IMR-90 (cell line): ENCODE data around the gene PASD1. TPM values are rescaled to one million over a fixed set of nuclear protein-coding genes. Genes with fewer than 3 reads are reported as not detected.

Source experiments
- ATAC-seq: fragments of 200-7000 bp; cut with Tn5 transposase; 2 replicates; pipeline ENCODE4 v1.9.1; 2020; ENCODE audit warnings: low read depth, mild to moderate bottlenecking, moderate library complexity
- BruUV-seq: library from RNA; stranded (reverse); fragments of 400-500 nt; replicated peaks from 2 replicates; lab custom pipeline; 2021; lab: Mats Ljungman, UMichigan
- CTCF ChIA-PET: fragments of 300-600 bp; formaldehyde crosslinking; extraction: SDS; loops from one replicate; lab custom pipeline; 2021; ENCODE audit warnings: antibody characterized with exemption; lab: Yijun Ruan, JAX
- POLR2A ChIA-PET: fragments of 300-600 bp; sonication (Branson Sonifier 250); formaldehyde crosslinking; loops from one replicate; lab custom pipeline; 2022; ENCODE audit warnings: antibody characterized with exemption; ENCODE audit not compliant: unreplicated experiment; lab: Charles Lee
- DNase-seq: peaks from one replicate; pipeline ENCODE4 v3.0.0; 2013
- H2AFZ ChIP-seq: replicated peaks from 2 replicates; pipeline ENCODE3; 2013; ENCODE audit warnings: low read length, mild to moderate bottlenecking; ENCODE audit not compliant: poor library complexity
- H2AK5ac ChIP-seq: 2 replicates; pipeline ENCODE4 v1.6.1; 2013; ENCODE audit warnings: low read depth, low read length, inconsistent platforms
- H2AK9ac ChIP-seq: replicated peaks from 2 replicates; pipeline ENCODE3; 2013; ENCODE audit warnings: mild to moderate bottlenecking, low read depth, low read length, moderate library complexity; ENCODE audit not compliant: poor library complexity
- H2BK120ac ChIP-seq: 2 replicates; pipeline ENCODE4 v1.6.1; 2013; ENCODE audit warnings: low read depth, low read length, inconsistent platforms
- H2BK15ac ChIP-seq: 3 replicates; pipeline ENCODE4 v1.6.1; 2013; ENCODE audit warnings: low read depth, low read length, inconsistent platforms
- H2BK20ac ChIP-seq: 2 replicates; pipeline ENCODE4 v1.6.1; 2013; ENCODE audit warnings: low read depth, mild to moderate bottlenecking, inconsistent platforms, low read length, moderate library complexity
- H2BK5ac ChIP-seq: 2 replicates; pipeline ENCODE4 v1.6.1; 2013; ENCODE audit warnings: mild to moderate bottlenecking, low read depth, low read length, inconsistent platforms; ENCODE audit not compliant: poor library complexity, severe bottlenecking
- H3K14ac ChIP-seq: replicated peaks from 2 replicates; pipeline ENCODE4 v1.6.1; 2013; ENCODE audit warnings: low read depth, low read length, inconsistent platforms
- H3K18ac ChIP-seq: 2 replicates; pipeline ENCODE4 v1.6.1; 2013; ENCODE audit warnings: low read depth, low read length, control low read depth
- H3K23ac ChIP-seq: 2 replicates; pipeline ENCODE4 v1.6.1; 2013; ENCODE audit warnings: low read depth, low read length, inconsistent platforms
- H3K27ac ChIP-seq: 2 replicates; pipeline ENCODE4 v1.5.1; 2013; ENCODE audit warnings: mild to moderate bottlenecking, control low read depth, low read length; ENCODE audit not compliant: insufficient read depth
- H3K27me3 ChIP-seq: 2 replicates; pipeline ENCODE4 v1.6.1; 2013; ENCODE audit warnings: low read length; ENCODE audit not compliant: control insufficient read depth, insufficient read depth
- H3K36me3 ChIP-seq: 2 replicates; pipeline ENCODE4 v1.6.1; 2013; ENCODE audit warnings: low read length, mixed read lengths; ENCODE audit not compliant: control insufficient read depth, insufficient read depth
- H3K4ac ChIP-seq: 2 replicates; pipeline ENCODE4 v1.6.1; 2013; ENCODE audit warnings: low read depth, low read length, inconsistent platforms
- H3K4me1 ChIP-seq: 2 replicates; pipeline ENCODE4 v1.6.1; 2013; ENCODE audit warnings: low read length, mixed read lengths; ENCODE audit not compliant: control insufficient read depth, insufficient read depth
- H3K4me2 ChIP-seq: 2 replicates; pipeline ENCODE4 v1.6.1; 2013; ENCODE audit warnings: low read depth, mild to moderate bottlenecking, control low read depth, low read length, moderate library complexity
- H3K4me3 ChIP-seq: 2 replicates; pipeline ENCODE4 v1.5.1; 2013; ENCODE audit warnings: low read depth, mild to moderate bottlenecking, control low read depth, low read length, moderate library complexity; ENCODE audit not compliant: insufficient read depth
- H3K56ac ChIP-seq: 2 replicates; pipeline ENCODE4 v1.6.1; 2013; ENCODE audit warnings: low read length, inconsistent platforms; ENCODE audit not compliant: insufficient read depth; ENCODE audit errors: extremely low read depth
- H3K79me1 ChIP-seq, 2 experiments: 2 replicates each; pipeline ENCODE4 v1.6.1; 2013; ENCODE audit warnings: low read length in 2 of 2, inconsistent platforms in 1 of 2, low read depth in 1 of 2
- H3K9ac ChIP-seq: 2 replicates; pipeline ENCODE4 v1.6.1; 2013; ENCODE audit warnings: low read depth, low read length, control low read depth
- H3K9me1 ChIP-seq: 2 replicates; pipeline ENCODE4 v1.6.1; 2013; ENCODE audit warnings: low read length, inconsistent platforms; ENCODE audit not compliant: insufficient read depth
- H3K9me3 ChIP-seq: 2 replicates; pipeline ENCODE4 v1.6.1; 2013; ENCODE audit warnings: low read length; ENCODE audit not compliant: control insufficient read depth, insufficient read depth
- H4K20me1 ChIP-seq: 2 replicates; pipeline ENCODE4 v1.6.1; 2013; ENCODE audit warnings: low read length, inconsistent platforms; ENCODE audit not compliant: insufficient read depth
- H4K5ac ChIP-seq: 2 replicates; pipeline ENCODE4 v1.6.1; 2013; ENCODE audit warnings: mild to moderate bottlenecking, low read depth, low read length, control low read depth
- H4K8ac ChIP-seq, 2 experiments: 2 replicates each; pipeline ENCODE4 v1.6.1; 2013; ENCODE audit warnings: low read depth in 2 of 2, low read length in 2 of 2, control low read depth in 1 of 2, inconsistent platforms in 1 of 2
- H4K91ac ChIP-seq: 2 replicates; pipeline ENCODE4 v1.6.1; 2013; ENCODE audit warnings: low read depth, low read length, inconsistent platforms; ENCODE audit not compliant: insufficient read depth
- CHD1 ChIP-seq: IDR thresholded peaks from 2 replicates; pipeline ENCODE4 v1.6.1; 2012; ENCODE audit warnings: low read depth, low read length, improper control_type of control experiment
- WGBS, 2 experiments: methylation state at CpG; one replicate each; pipeline versions ENCODE4 v1.1.5 to v1.1.7; 2013; ENCODE audit warnings: missing lambda C conversion rate in 2 of 2; ENCODE audit not compliant: insufficient read length in 1 of 2; ENCODE audit errors: extremely low coverage in 2 of 2; 5-methylcytosine and 5-hydroxymethylcytosine counted together
- dilution Hi-C: fragments of 300-500 bp; cut with HindIII; formaldehyde crosslinking; loops from one replicate; pipeline ENCODE4 v1.14.3; 2018; ENCODE audit warnings: low sequenced_read_pairs; ENCODE audit not compliant: unreplicated experiment
- in situ Hi-C: fragments of 300-500 bp; cut with MboI; formaldehyde crosslinking; loops from 3 replicates; pipeline ENCODE4 v1.14.3; 2019; ENCODE audit warnings: low sequenced_read_pairs, inconsistent platforms, mixed read lengths
- intact Hi-C: fragments of 100-400 bp; cut with micrococcal nuclease; formaldehyde crosslinking; loops from 2 replicates; pipeline ENCODE4 v1.10.0; 2022
- polyA plus RNA-seq, 3 experiments: library from polyadenylated mRNA; depleted of rRNA; stranded (reverse); fragments of >200 nt; gene quantifications; 2 replicates each; pipeline ENCODE4 v1.2.3, GENCODE V29; 2012; ENCODE audit warnings: low replicate concordance in 1 of 3
- total RNA-seq: library from RNA; depleted of rRNA; stranded (reverse); fragments of >200 nt; gene quantifications from 2 replicates; pipeline ENCODE4 v1.2.3, GENCODE V29; 2012
- TF ChIP-seq, protein P1 (sequence below): conservative IDR thresholded peaks from 2 replicates; pipeline ENCODE4 v1.5.1; 2012; ENCODE audit warnings: mild to moderate bottlenecking, low read depth, low read length, improper control_type of control experiment

PASD1 gene
- total and polyA plus RNA-seq, 2 of the 4 experiments (the other 2 are of a cell fraction) = not detected

- Histone ChIP-seq H3K56ac (no peak overlapping the region), H2BK120ac (no peak overlapping the region), H3K14ac (no peak overlapping the region), H2AK5ac (no peak overlapping the region), H4K91ac (no peak overlapping the region), H3K9me3 (no peaks in the 10 kb centered on the region; the same call in 1 of the 2 replicates), H2BK15ac (no peak overlapping the region), H3K9ac (no peak overlapping the region), H3K27ac (no peak overlapping the region), H2AFZ (no peak overlapping the region), H4K20me1 (no peaks in the 10 kb centered on the region), H3K36me3 (no peaks in the 10 kb centered on the region), H3K4me1 (no peaks in the 10 kb centered on the region), H3K4ac (no peak overlapping the region), H3K9me1 (no peaks in the 10 kb centered on the region), H2AK9ac (no peak overlapping the region), H3K4me2 (no peak overlapping the region), H4K8ac (no peak overlapping the region), H3K27me3 (no peaks in the 10 kb centered on the region; the same call in 1 of the 2 replicates), H3K79me1 (no peaks in the 10 kb centered on the region), H4K5ac (no peak overlapping the region), H2BK20ac (no peak overlapping the region), H3K4me3 (no peak overlapping the region), H3K18ac (no peak overlapping the region), H2BK5ac (no peak overlapping the region), H3K23ac (no peak overlapping the region)
- ATAC-seq (no peak), DNase-seq (no peak)
- POLR2A ChIA-PET = no interaction called here
- no TSS peak for BruUV-seq
- dilution Hi-C loops = no loop called here
- intact Hi-C loops = no loop called here
- no CpG with 5 or more reads among the region's 3 CpGs for WGBS, 2 experiments
- in situ Hi-C loops = no loop called here
- TF ChIP-seq CHD1 = no peak
- TF ChIP-seq, protein P1, sequence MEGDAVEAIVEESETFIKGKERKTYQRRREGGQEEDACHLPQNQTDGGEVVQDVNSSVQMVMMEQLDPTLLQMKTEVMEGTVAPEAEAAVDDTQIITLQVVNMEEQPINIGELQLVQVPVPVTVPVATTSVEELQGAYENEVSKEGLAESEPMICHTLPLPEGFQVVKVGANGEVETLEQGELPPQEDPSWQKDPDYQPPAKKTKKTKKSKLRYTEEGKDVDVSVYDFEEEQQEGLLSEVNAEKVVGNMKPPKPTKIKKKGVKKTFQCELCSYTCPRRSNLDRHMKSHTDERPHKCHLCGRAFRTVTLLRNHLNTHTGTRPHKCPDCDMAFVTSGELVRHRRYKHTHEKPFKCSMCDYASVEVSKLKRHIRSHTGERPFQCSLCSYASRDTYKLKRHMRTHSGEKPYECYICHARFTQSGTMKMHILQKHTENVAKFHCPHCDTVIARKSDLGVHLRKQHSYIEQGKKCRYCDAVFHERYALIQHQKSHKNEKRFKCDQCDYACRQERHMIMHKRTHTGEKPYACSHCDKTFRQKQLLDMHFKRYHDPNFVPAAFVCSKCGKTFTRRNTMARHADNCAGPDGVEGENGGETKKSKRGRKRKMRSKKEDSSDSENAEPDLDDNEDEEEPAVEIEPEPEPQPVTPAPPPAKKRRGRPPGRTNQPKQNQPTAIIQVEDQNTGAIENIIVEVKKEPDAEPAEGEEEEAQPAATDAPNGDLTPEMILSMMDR = peak; percentile 25; the same call in 1 of the 2 replicates
- CTCF ChIA-PET = no interaction called here
These were observed 150.4 kb downstream of the PASD1 start for GRCh38 chrX:151713849-151714248.
